Activated CD8-positive, alpha-beta memory T cell treated with anti-CD3 and anti-CD28 coated beads, Interleukin-2, amount 50 U/mL, for 48 hours (primary cell): ENCODE results near the gene ZNF609.
"Not testable (repeated sequence)": the region's sequence is repeated elsewhere in the genome, so short reads cannot be mapped to it uniquely, and the experiment has no call there.

ENCODE experiments used
- DNase-seq: peaks from one replicate; pipeline ENCODE4 v3.0.0-alpha.2; 2020

Gene ZNF609

DNA sequence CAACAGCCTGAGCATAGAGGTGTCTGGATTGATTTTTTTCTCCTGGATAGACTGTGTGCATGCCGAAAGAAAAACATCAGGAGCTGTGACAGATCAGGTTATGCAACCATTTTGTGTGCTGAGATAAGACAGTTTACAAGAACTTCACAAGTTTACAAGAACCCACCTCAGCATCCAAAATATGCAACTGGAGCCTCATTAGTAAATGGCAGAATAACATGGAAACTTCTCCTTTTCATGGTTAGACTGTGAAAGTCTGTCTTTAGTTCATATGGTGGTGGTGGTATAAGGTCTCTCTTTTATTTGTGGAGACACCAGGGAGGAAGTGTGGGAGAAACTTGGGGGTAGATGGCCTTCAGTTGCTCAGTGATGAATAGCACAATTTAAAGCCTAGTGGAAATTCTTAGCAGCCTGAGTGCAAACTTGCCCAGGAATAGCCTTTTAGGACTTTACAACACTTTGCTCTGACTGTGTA, 3.7 kb upstream of the ZNF609 start:
- no peak for DNase-seq

DNA sequence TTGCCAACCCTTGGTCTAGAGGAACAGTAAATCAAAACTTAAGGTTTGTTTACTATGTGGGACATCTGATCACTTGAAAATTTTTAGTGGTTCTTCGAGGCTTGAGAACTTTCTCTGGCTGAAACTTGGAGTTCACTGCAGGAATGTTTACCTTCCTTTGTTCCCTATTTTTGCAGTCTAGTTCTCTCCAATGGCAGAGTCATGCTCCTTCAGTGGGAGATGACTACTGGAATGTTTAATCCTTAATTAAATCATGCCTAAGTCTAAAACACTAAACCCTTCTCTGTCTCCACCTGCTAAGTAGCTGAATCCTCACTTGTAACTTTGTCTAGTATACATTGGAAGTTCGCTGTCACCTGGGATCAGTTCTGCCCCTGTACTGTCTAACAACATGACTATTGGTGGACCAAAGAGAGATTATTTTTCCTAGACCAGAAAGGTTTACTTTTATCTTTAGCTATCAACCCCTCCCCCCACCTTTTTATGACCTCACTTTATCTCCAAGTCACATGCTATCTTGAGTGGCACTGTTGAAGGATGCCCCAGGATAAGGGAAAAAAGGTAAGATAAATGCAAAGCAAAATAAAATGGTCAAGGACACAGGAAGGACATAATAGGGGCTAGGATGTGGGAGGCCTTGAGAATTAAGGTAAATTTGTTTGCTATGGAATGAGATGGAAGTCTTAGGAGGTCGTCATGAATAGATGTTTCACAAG, 1.2 kb upstream of the ZNF609 start:
- DNase-seq, result no peak

DNA sequence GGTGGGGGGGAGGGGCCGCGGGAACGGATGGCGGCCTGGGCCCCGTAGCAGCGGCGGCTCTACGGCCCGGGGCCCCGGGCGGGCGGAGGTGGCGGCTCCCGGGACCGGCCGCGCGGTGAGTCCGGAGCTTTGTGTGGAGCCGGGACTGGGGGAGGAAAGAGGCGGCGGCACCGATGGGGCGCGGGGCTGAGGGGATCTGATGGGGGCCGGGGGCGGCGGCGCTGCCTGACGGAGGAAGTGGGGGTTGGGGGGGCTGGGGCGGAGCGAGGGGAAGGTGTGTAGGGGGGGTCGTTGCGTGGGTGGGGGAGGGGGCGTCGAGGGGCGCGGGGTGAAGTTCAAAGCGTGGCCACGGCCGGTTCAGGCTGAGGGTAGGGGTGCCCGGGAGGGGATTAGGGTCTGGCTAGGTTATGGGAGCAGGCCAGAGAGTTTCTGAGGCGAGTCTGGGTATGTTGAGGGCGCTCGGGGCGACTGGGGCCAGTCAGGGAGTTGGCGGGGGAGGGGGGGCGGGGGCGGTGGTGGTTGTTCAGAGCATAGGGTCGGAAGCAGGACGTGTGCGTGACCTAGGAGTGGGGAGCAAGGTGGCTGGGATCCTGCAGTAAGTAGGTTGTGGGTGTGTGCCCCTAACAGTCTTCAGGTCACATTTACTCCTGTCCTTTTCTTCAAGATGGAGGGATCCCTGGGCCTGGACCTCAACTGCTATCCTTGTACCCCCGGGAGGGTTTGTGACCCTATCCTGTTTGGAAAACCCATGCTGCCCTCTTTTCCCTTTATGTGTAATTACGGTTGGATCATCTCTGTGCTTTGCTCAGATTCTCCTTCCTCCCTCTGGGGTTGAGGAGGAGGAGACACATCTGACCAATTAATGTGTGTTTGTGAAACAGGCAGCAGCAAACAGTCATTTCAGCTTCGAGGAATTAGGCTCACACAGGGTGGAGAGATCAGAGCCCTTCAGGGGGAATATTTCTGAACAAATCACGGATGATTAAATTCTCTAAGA, 644 bp downstream of the ZNF609 start:
- peak; percentile 71 for DNase-seq

DNA sequence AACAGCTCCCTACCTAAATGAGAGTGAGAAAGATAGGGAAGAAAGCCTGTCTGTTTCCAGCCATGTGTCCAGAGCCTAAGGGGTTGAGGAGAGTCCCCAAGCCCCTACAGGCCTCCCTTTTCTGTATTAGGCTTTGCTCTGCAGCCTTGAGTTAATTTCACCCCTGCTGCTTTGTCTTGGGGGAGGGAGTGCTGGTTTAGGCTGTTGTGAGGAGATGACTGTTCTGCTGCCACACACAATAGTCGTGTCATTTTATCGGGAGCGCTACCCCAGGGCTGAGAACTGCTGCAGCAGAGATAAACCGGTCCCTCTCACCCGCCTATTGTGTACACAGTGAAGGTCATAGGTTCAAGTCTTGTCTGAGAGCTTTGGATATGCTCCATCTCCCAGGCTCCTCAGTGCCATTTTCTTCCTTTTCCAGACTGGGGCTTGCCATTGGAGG, 1.4 kb downstream of the ZNF609 start:
- DNase-seq, result peak; percentile 63

GRCh38 chr15:64462492-64462891, 2.1 kb downstream of the ZNF609 start:
- no peak for DNase-seq

DNA sequence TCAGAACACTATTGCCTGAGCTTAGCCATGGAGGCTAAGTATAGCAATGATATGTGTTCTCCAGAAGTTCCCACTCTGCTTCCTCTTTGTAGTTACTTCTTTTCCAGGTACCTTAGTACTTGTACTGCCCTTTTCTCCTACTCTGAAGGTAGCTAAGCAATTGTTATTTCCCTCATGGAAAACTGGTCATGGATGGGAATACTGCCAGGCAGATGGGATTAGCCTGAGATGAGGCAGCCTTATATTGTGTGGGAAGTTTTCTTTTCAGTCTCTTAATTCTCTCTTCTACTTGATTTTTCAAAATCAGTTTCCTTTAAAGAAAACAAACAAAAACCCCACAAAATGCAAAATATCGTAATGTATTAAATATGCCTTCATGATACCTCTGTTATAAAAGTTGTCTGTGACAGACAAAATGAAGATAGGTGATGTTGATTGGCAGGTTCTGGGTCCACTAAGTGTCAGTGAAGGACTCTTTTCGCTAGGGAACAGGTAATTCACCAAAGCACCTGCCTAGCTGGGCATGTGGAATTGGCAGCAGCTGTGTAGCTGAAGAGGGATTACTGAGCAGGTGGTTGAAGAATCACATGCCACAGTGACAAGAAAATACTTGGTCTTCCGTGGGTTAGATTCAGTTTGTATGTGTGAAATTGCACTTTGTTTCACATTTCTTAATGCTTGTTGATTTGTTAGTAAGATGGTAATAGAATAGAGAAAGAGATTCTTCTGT, 4.1 kb downstream of the ZNF609 start:
- DNase-seq, result no peak

DNA sequence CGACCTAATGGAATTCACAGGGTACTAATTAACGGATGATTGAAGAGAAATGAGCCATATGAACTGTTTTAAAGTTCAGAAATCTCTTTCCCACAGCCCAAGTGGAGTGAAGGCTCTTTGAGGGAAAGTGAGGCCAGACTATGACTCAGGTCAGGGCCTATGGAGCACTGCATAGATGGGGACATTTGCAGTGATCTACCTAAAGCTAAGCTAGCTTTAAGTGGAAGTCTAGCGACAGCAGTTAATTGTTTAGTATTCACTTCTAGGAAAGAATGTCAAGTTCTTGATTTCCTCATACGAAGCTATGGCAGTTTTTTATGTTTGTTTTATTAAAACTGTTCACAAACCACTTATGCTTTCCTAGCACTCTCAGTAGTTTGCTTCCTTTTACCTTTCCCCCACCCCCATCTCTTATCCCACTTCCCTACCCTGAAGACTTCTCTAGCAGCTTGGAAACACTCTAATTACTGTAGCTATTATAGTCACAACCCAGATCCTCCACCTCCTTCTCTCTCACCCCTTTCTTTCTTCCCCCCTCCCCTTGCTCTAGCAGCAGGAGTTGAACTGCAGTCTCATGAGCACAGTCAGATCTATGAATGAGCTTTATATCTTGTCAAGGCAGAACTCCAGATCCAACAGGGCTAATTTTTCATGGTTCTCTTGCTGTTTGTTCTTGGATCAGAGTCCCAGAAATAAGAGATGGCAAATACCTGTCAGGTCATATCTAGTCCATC, 6.2 kb downstream of the ZNF609 start:
- no peak for DNase-seq

DNA sequence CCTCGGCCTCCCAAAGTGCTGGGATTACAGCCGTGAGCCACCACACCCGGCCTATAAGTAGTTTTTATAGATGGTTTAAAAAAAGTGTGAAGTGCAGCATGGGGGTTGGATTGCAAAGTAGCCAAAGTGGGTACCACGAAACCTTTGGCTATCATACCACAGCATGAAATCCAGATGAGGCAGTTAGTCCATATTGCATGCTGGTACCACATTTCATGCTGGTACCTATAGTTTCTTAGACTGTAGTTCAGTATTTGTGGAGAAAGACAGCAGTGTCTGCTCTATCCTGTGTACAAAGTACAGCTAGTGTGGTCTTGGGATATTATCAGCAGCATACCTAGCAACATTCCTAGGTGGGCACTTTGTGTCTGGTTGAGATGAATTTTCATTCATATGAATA, 11.8 kb downstream of the ZNF609 start:
- no peak for DNase-seq

DNA sequence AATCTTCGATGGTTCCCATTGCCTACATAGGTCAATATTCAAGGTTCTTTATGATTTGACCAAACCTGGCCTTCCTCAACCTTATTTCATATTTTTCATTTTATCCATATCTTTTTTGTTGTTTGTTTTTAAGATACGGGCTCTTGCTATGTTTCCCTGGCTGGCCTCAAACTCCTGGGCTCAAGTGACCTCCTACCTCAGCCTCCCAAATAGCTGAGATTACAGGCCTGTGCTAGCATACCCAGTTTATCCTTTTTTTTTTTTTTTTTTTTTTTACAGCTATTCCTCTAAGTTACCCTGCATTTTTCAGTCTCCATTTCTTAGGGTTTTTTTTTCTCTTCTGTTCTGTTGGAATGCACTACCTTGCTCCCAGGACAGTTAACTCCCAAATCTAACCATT, 14.5 kb downstream of the ZNF609 start:
- no peak for DNase-seq

DNA sequence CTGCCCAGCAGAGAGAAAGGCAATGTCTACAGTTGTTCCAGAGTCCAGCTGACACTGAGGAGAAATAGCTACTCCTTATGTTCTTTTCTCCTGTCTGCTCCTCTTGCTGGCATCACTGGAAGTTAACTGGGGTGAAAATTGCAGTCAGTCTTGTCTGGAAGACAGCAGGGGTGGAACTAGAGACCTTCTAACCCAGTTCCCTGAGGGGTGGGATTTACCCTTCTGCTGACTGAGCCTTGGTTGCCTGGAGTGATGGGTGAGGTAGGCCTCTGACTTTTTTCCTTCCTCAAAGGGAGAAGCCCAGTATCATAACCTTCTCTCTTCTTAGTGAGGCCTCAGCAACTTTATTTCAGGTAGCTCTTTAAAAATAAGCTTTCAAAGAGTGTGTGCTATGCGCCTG, 16.2 kb downstream of the ZNF609 start:
- DNase-seq, result no peak

- DNase-seq, result no peak
Measured at GRCh38 chr15:64478863-64479262, 18.5 kb downstream of the ZNF609 start.

- no peak for DNase-seq
Measured at GRCh38 chr15:64480891-64481290, 20.5 kb downstream of the ZNF609 start.

GRCh38 chr15:64483749-64484148, 23.4 kb downstream of the ZNF609 start:
- no peak for DNase-seq

DNA sequence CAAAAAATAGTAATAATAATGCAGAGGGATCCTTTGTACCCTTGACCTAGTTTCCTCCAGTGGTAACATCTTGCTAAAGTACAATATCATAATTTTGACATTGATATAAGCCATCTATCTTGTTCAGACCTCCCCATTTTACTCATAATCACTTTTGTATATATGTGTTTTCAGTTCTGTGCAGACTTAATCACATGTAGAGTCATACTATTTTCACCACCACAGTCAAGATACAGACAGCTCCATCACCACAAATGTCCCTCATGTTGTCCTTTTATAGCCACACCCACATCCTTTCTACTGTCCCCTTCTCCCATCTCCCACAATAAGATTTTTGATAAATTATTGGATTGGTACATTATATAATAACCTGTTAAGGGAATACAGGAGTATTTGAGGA, 25.4 kb downstream of the ZNF609 start:
- no peak for DNase-seq

GRCh38 chr15:64490598-64491259, 30.4 kb downstream of the ZNF609 start:
- DNase-seq, result no peak

- no peak for DNase-seq
Measured at GRCh38 chr15:64493641-64494040, 33.3 kb downstream of the ZNF609 start.

- not testable (repeated sequence) for DNase-seq
Measured at GRCh38 chr15:64495968-64496367, 35.6 kb downstream of the ZNF609 start.

DNA sequence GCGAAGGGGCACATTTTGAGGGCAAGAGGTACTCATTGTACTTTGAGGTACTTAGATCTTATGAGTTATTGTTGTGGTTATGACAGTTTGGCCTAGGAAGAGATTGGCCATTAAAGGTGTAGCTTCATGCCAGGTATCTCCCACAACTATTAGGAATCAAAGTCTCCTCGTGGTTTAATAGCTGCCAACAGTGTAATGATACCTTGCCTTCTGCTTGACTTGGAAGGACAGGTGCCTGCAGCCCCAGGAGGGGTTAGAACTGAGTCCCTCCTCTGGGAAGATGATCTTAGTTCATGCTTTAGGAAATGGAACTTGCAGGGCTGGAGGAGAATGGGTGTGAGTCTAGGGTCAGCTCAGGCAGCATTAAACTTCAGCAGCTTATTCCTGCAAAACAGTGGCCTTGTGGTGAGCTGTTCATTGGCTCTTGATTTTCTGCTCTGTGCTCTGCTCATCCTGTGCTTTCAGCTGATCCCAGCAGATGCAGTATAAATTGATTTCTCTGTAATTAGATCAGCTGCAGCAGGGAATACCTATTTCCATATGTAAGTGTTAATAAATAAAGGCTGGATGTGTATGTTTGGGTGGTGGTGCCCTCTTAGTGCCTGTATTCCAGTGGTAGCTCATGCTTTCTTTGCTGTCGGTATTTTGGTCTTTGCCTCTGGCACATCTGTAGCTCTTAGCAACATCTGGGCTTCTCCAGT, 40.5 kb downstream of the ZNF609 start:
- DNase-seq, result no peak

- no peak for DNase-seq
Measured at GRCh38 chr15:64501396-64501715, 41.0 kb downstream of the ZNF609 start.

DNA sequence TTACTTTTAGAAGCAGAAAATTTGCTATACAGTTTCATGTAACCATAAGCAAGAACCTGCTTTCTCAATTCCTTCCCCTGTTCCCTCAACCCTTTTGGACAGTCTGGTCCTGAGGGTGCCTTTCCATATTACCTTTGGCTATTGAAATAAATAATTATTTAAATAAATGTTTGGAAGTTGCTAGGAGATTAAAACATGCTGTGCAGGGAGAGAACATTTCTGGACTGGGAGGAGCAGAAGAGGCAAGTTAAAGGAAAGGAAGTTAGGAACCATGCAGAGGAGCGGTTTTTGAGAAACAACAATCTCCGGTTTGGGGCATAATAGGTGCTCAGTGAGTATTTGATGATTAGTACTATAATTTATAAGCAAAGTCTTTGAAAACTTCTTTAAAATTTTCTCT, 41.8 kb downstream of the ZNF609 start:
- DNase-seq, result no peak

GRCh38 chr15:64502551-64502950, 42.2 kb downstream of the ZNF609 start:
- DNase-seq, result no peak
